Measurements from ENCODE around the gene TMCO6.
"Not testable (repeated sequence)": the region's sequence is repeated elsewhere in the genome, so short reads cannot be mapped to it uniquely, and the experiment has no call there.

TMCO6 gene

GRCh38 chr5:140631036-140631417 is 8.2 kb upstream of the TMCO6 start:
- no peak for DNase-seq

- DNase-seq, result no peak
Measured at GRCh38 chr5:140631831-140632365, 7.4 kb upstream of the TMCO6 start.

- peak; percentile 14 for DNase-seq
Measured at GRCh38 chr5:140632366-140633020, 6.8 kb upstream of the TMCO6 start.

DNA sequence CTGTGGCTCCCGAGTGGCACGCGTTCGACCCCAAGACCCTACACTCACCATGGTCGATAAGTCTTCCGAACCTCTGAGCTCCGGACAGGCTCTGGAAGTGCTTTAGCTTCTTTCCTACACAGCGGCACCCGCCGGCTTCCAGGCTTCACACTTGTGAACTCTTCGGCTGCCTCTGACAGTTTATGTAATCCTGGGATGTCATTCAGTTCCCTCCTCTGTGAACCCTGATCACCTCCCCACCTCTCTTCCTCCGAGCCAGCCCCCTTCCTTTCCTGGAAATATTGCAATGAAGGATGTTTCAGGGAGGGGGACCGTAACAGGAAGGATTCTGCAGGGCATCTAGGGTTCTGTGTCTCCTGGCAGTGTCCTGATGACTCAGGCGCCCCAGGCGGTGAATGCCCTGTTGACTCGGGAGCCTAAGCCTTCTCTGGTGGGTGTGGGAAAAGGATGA is 6.2 kb upstream of the TMCO6 start, which contains the start of gene CD14:
Gene CD14 (minus strand): TSS at position 155 of the 451 bp plus-strand sequence. CDS start 104 bp downstream, at position 51.
- DNase-seq, result peak; percentile 14

GRCh38 chr5:140633501-140633900 is 5.8 kb upstream of the TMCO6 start:
- no peak for DNase-seq

GRCh38 chr5:140634103-140634502 is 5.1 kb upstream of the TMCO6 start:
- DNase-seq, result no peak

GRCh38 chr5:140635291-140636257 is 3.7 kb upstream of the TMCO6 start:
- DNase-seq, result no peak

DNA sequence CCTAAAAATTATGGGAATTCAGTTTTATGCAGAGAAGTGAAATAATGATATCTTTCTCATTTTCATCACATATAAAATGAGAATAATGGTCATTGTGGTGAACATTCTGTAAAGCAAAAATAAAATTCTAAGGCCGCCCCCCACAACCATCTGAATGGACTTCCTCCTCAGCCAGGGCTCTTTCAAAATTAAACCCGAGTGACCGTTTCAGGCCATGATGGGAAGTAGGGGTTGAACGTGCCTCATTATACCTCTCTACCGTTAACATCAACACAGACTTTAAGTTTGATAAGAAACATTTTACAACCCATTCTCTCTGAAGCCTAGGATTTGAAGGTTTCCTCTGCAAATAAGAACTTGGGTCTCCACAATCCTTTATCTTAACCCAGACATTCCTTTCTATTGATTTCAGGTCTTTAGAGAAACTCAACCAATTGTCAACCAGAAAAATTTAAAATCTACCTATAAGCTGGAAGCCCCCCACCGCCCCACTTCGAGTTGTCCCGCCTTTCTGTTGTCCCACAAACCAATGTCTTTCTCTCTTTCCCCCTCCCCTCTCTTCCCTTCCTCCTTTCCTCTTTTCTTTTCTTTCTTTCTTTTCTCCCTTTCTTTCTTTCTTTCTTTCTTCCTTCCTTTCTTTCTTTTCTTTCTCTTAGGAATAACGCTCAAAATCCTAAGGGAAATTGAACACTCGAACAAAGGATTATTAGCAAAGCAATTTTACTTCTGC is 1.7 kb upstream of the TMCO6 start:
- no peak for DNase-seq

- DNase-seq, result not testable (repeated sequence)
Measured at GRCh38 chr5:140638898-140639147, 428 bp upstream of the TMCO6 start.

GRCh38 chr5:140641716-140642115 is 2.5 kb downstream of the TMCO6 start:
- no peak for DNase-seq

DNA sequence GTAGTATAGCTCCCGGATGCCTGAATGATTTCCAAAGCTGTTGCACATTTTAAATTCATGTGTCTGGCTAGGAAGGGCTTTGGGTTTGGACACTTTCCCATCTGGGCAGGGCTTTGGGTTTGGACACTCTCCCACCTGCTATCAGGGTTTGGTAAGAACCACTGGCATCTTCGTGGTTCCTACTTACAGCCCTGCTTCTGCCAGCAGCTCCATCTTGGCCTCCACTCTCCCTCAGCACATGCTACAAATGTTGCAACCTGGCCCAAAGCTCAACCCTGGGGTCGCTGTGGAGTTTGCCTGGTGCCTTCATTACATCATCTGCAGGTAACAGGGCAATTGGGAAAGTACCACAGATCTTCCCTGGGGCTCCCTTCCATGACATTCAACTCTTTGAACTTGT is 3.5 kb downstream of the TMCO6 start:
- DNase-seq, result no peak

DNA sequence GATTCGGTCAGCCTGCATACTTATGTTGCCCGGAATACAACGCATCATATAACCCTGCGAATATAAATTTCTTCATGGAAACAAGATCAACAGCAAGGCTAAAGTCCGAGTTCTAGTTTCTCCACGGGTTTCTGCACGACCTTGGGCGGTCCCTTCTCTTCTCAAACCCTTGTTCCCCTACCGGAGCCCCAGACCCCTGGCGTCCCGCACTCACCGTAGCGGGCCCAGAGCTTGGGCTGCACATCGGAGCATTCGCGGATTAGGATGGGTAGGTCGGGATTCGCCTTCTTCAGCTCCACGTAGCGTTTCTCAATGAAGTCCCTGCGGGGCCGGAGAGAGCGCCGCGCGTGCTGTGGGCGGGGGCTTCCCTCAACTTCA is 7.8 kb downstream of the TMCO6 start:
- no peak for DNase-seq

DNA sequence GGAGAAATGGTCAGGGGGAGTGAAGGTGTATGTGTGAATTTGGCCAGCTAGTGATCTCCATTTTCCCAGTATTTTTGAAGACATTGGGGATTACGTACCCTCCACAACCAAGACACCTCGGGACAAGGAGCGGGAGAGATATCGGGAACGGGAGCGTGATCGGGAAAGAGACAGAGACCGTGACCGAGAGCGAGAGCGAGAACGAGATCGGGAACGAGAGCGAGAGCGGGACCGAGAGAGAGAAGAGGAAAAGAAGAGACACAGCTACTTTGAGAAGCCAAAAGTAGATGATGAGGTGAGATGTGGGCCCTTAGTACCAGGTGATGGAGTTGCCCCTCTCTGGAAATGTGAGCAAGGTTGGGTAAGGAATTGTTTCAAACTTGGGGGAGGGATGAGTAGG is 19.6 kb downstream of the TMCO6 start:
- DNase-seq, result no peak

GRCh38 chr5:140660371-140660770 is 21.1 kb downstream of the TMCO6 start:
- not testable (repeated sequence) for DNase-seq

- no peak for DNase-seq
Measured at GRCh38 chr5:140664030-140664358, 24.7 kb downstream of the TMCO6 start.

GRCh38 chr5:140664359-140665119 is 25.3 kb downstream of the TMCO6 start, which contains the start of gene WDR55:
WDR55 (plus strand) TSS chr5:140664904; CDS start chr5:140664913, 9 bp downstream.
- DNase-seq, result peak; percentile 76

- DNase-seq, result not testable (repeated sequence)
Measured at GRCh38 chr5:140671035-140671434, 31.8 kb downstream of the TMCO6 start.

GRCh38 chr5:140671472-140672125 is 32.3 kb downstream of the TMCO6 start:
- no peak for DNase-seq

- no peak for DNase-seq
Measured at GRCh38 chr5:140672455-140673186, 33.4 kb downstream of the TMCO6 start.

GRCh38 chr5:140673187-140673976 is 34.1 kb downstream of the TMCO6 start, which contains the start of gene DND1:
DND1 (minus strand) TSS chr5:140673576; CDS start chr5:140673542, 34 bp downstream.
- DNase-seq, result no peak
